Mesodermal cell (in vitro differentiated cells): Measurements from ENCODE around the gene RAE1.

Source experiments
- H3K27ac ChIP-seq: 2 replicates; pipeline ENCODE4 v1.7.0; 2013; ENCODE audit warnings: mild to moderate bottlenecking, low read depth, low read length, moderate library complexity; ENCODE audit not compliant: severe bottlenecking
- H3K36me3 ChIP-seq: 2 replicates; pipeline ENCODE4 v1.7.1; 2013; ENCODE audit warnings: mild to moderate bottlenecking, low read length, moderate library complexity; ENCODE audit not compliant: control insufficient read depth, insufficient read depth
- H3K4me1 ChIP-seq: one replicate; pipeline ENCODE4 v1.7.1; 2013; ENCODE audit warnings: mild to moderate bottlenecking, low read length; ENCODE audit not compliant: insufficient read depth, control insufficient read depth, poor library complexity, severe bottlenecking
- H3K4me3 ChIP-seq: 2 replicates; pipeline ENCODE4 v1.7.0; 2013; ENCODE audit warnings: low read length, control low read depth, mild to moderate bottlenecking; ENCODE audit not compliant: insufficient read depth, poor library complexity, severe bottlenecking; ENCODE audit errors: extremely low read depth
- H3K9me3 ChIP-seq: 2 replicates; pipeline ENCODE4 v1.7.1; 2013; ENCODE audit warnings: mild to moderate bottlenecking, low read length, moderate library complexity; ENCODE audit not compliant: control insufficient read depth
- WGBS, 2 experiments: methylation state at CpG; one replicate each; pipeline ENCODE4 v1.1.5; 2013; ENCODE audit warnings: missing lambda C conversion rate in 2 of 2; ENCODE audit not compliant: insufficient coverage in 2 of 2; 5-methylcytosine and 5-hydroxymethylcytosine counted together

Gene RAE1

GRCh38 chr20:57395111-57395966 lies 44.3 kb downstream of the RAE1 start:
- H3K4me1 ChIP-seq = peaks cover 61% of the 10 kb centered on the region
- peaks cover 64% of the 10 kb centered on the region for H3K36me3 ChIP-seq
- H3K4me3 ChIP-seq = no peak overlapping the region
- WGBS, 2 experiments = 63 to 71% methylated on average over 23 to 28 of the region's 31 CpGs
- no peaks in the 10 kb centered on the region for H3K9me3 ChIP-seq
- H3K27ac ChIP-seq = peak overlapping the region; percentile 47

GRCh38 chr20:57396212-57396983 lies 45.3 kb downstream of the RAE1 start:
- 89 to 94% methylated on average over 13 to 15 of the region's 16 CpGs for WGBS, 2 experiments
- H3K4me3 ChIP-seq = no peak overlapping the region

GRCh38 chr20:57396984-57397692 lies 46.1 kb downstream of the RAE1 start:
- H3K9me3 ChIP-seq = no peaks in the 10 kb centered on the region
- H3K27ac ChIP-seq = no peak overlapping the region
- peaks cover 81% of the 10 kb centered on the region for H3K36me3 ChIP-seq
- H3K4me1 ChIP-seq = peaks cover 57% of the 10 kb centered on the region
- WGBS, 2 experiments = 79 to 85% methylated on average over 15 of the region's 16 CpGs
- H3K4me3 ChIP-seq = no peak overlapping the region

More at GRCh38 chr20:57396212-57396983, 45.3 kb downstream of the RAE1 start:
- H3K4me1 ChIP-seq = peaks cover 57% of the 10 kb centered on the region
- peaks cover 73% of the 10 kb centered on the region for H3K36me3 ChIP-seq
- peak overlapping the region; percentile 47 for H3K27ac ChIP-seq
- no peaks in the 10 kb centered on the region for H3K9me3 ChIP-seq

DNA sequence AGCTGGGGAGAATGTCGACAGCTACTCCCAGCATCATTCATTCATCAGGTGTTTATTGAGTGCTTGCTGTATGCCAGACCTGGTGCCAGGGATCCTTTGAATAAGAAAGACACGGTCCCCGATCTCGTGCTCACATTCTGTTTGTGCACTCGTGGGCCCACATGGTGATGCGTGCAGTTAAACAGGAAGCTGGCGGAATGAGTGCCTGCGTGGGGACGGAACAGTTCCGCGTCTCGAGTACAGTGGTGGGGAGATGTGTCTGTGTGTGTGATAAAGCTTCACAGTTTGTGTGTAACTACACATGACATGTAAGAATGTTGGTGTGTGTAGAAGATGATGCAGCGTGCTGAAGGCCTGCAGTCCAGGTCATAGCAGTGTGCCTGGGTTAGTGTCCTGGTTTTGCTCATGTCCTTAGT lies 46.6 kb downstream of the RAE1 start:
- WGBS, 2 experiments = 97 to 98% methylated on average over 12 to 13 of the region's 13 CpGs
- Histone ChIP-seq H3K4me1 (peaks cover 55% of the 10 kb centered on the region), H3K4me3 (no peak overlapping the region), H3K36me3 (peaks cover 86% of the 10 kb centered on the region), H3K27ac (no peak overlapping the region), H3K9me3 (no peaks in the 10 kb centered on the region)

DNA sequence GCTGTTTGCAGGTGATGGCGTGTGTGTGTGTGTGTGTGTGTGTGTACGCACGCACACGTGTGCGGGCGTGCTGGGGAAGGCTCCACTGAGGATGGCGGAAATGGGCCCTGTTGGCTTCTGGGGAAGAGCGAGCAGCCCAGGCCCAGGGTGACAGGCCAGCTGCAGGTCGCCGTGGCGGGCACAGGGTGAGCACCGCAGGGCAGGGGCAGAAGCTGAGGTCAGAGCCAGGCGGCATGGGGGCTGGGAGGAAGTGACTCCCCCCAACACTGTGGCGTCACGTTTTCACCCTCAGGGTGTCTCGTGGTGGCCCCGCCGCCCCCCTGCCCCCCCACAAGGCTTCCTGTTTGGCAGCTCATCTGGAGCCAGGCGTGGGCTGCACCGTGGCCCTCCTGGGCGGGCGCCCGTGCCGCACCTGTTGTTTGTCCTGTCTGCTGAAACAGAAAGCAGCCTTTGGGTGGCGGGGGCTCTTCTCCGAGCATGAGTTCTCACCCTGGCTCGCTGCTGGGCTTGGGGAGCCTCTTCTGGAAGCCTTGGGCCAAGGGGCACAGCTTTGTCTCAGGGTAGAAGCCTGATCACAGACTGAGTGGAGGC lies 47.3 kb downstream of the RAE1 start:
- H3K4me3 ChIP-seq = no peak overlapping the region
- H3K9me3 ChIP-seq = no peaks in the 10 kb centered on the region
- peaks cover 87% of the 10 kb centered on the region for H3K36me3 ChIP-seq
- 87 to 94% methylated on average over 20 to 26 of the region's 27 CpGs for WGBS, 2 experiments
- peaks cover 50% of the 10 kb centered on the region for H3K4me1 ChIP-seq
- no peak overlapping the region for H3K27ac ChIP-seq

DNA sequence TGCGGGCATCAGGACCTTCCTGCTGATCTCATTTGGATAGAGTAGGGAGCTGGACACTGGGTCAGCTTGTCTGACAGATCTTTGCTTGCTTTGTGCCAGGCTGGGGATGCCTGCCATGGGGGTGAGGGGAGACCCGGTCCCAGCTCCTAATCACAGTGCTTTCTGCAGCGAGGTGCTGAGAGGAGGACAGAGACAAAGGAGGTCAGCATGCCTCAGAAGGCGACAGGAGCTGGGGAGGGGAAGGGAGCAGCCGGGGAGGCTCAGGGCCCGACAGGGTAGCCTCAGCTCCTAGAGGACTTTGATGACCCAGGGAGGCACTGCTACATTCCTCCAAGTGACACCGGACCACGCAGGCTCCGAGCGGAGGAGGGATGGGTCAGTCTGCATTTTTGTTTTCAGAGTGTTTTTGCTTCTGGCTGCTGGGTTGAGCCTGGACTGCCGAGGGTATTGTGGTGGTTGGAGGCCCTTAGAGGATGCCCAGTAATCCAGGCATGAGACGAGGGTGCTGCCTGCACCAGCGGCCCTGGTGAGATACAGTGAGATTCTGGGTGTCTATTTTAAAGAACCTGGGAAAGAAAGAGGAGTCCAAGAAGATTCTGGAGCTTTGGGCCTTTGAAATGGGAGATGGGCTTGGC lies 48.0 kb downstream of the RAE1 start:
- Histone ChIP-seq H3K36me3 (peaks cover 88% of the 10 kb centered on the region), H3K4me1 (peaks cover 45% of the 10 kb centered on the region), H3K9me3 (no peaks in the 10 kb centered on the region), H3K4me3 (no peak overlapping the region), H3K27ac (no peak overlapping the region)
- 75 to 83% methylated on average over 11 to 13 of the region's 13 CpGs for WGBS, 2 experiments

- H3K27ac ChIP-seq = no peak overlapping the region
- no peaks in the 10 kb centered on the region for H3K9me3 ChIP-seq
- H3K4me1 ChIP-seq = peaks cover 45% of the 10 kb centered on the region
- H3K36me3 ChIP-seq = peaks cover 88% of the 10 kb centered on the region
- 93 to 95% methylated on average over 19 of the region's 21 CpGs for WGBS, 2 experiments
- no peak overlapping the region for H3K4me3 ChIP-seq
Observed at GRCh38 chr20:57399587-57400155, 48.6 kb downstream of the RAE1 start.

GRCh38 chr20:57400231-57400701 lies 49.2 kb downstream of the RAE1 start:
- Histone ChIP-seq H3K9me3 (no peaks in the 10 kb centered on the region), H3K4me1 (peaks cover 41% of the 10 kb centered on the region), H3K4me3 (no peak overlapping the region), H3K27ac (no peak overlapping the region), H3K36me3 (peaks cover 84% of the 10 kb centered on the region)
- 90 to 92% methylated on average over 10 of the region's 11 CpGs for WGBS, 2 experiments

DNA sequence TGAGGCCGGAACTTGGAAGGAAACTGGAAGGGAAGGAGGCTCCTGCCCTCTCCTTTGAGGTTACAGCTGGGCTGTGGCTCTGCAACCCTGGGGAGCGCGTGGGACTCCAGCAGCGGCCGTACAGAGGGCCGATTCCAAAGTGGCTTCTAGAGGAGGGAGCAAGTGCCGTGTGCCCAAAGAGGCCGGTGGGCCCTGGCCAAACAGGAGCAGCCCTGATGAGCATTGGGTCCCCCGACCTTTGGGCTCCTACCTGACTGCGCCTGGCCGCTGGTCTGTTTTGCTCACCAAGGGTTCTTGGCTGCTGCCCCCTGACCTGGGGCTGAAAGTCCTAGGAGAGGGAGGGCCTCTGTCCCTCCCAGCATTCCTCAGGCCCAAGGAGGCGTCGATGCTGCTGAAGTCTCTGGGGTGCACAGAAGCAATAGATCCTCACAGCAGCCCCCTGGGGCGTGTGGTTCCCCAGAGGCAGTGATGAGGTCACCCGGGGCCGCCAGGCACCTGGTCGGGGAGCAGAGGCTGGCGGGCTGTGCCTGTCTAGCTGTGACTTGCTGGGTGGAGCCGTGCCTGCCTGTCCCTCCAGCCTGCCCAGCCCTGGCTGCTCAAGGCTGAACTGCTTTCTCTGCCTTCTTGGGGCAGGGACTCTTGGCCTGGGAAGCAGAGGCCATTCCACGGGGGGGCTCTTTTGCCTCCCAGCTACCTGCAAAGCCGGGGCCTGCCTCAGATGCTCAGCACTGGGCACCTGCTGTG lies 49.9 kb downstream of the RAE1 start:
- peaks cover 80% of the 10 kb centered on the region for H3K36me3 ChIP-seq
- H3K4me3 ChIP-seq = no peak overlapping the region
- no peaks in the 10 kb centered on the region for H3K9me3 ChIP-seq
- 94% methylated on average over 18 of the region's 21 CpGs for WGBS, 2 experiments
- no peak overlapping the region for H3K27ac ChIP-seq
- peaks cover 33% of the 10 kb centered on the region for H3K4me1 ChIP-seq
